CD4-positive, alpha-beta T cell treated with Interleukin-17A for 1 hour (primary cell): Measurements from ENCODE around the gene ULK2.
"Not testable (repeated sequence)": the region's sequence is repeated elsewhere in the genome, so short reads cannot be mapped to it uniquely, and the experiment has no call there.

Source experiments
- DNase-seq: peaks from one replicate; pipeline ENCODE4 v3.0.0-alpha.2; 2020

Gene ULK2

DNA sequence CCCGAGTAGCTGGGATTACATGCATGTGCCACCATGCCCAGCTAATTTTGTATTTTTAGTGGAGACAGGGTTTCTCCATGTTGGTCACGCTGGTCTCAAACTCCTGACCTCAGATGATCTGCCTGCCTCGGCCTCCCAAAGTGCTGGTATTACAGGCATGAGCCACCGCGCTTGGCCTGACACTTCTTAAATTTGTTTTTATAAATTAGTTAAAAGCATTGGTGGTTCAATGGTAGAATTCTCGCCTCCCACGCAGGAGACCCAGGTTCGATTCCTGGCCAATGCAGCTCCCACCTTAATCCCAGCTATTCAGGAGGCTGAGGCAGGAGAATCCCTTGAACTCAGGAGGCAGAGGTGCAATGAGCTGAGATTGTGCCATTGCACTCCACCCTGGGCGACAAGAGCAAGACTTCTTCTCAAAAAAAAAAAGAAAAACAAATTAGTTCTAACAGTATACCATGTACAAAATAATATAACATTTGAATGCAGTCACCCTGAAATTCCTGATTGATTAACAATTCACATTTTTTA is 7.0 kb downstream of the ULK2 start:
- not testable (repeated sequence) for DNase-seq

DNA sequence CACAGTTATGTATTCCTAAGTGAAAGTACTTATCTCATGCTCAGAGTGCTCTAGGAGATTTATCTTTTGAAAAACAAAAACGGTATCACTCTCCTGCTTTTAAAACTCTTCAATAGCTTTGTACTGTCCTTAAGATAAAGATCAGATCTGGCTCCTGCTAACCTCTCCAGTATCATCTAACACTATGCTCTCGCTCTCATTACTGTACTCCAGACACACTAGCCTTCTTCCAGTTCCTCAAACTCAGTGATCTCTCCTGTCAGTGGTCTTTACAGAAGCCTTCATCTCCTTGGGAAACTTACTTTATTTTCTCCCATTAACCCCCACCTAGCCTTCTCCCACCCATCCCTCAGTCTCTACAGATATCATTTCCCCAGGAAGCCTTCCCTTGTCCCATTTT is 10.1 kb downstream of the ULK2 start:
- DNase-seq, result no peak

DNA sequence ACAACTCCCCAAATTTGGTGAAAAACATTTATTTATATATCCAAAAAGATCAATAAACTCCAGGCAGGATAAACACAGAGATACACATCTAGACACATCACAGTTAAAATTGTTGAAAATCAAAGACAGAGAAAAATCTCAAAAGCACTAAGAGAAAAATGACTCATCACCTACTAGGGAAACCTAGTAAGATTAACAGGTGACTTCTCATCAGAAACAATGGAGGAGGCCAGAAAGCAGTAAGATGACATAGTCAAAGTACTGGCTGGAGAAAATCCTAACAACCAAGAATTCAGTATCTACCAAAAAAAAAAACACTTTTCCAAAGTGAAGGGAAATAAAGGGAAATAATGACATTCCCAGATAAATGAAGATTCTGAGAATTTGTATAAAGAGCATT is 33.8 kb downstream of the ULK2 start:
- DNase-seq, result no peak

DNA sequence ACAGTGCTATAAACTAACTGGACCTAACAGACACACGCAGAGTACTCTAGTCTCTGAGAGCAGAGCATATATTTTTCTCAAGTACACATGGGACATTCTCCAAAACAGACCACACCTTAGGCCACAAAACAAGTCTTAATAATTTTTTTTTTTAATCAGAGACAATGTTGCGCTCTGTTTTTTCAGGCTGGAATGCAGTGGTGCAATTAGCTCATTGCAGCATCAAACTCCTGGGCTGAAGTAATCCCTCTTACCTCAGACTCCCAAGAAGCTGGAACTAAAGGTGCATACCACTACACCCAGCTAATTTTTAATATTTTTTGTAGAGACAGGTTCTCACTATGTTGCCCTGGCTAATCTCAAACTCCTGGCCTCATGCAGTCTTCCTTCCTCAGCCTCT is 37.7 kb downstream of the ULK2 start:
- no peak for DNase-seq

DNA sequence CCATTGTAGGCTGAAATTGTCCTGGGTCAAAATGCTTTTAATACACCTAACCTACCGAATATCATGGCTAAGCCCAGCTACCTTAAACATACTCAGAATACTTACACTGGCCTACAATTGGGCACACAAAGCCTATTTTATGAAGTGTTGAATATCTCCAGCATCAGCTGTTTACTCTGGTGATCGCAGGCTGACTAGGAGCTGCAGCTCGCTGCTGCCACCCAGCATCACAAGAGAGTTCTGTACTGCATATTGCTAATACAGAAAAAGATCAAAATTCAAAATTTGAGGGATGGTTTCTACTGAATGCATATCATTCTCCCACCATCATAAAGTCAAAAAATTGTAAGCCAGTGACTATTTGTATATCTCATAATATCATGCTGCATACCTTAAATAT is 55.3 kb downstream of the ULK2 start:
- no peak for DNase-seq

DNA sequence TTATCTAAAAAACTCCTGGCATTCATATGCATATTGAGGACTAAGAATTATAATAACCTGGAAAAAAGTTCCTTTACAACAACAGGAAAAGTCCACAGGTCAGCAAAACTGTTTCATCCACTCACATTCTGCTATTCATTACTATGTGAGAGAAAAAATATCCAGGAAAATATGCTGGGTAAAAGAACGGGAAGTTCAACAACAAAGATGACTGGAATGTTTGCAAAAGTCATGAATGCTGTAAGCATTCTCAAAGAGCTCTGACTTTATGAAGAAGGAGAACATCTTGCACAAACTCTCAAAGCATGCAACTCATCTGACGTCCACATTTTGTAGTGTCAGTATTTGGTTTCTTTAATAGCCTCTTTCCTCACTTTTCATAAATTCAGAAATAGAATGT is 62.7 kb downstream of the ULK2 start:
- DNase-seq, result no peak

DNA sequence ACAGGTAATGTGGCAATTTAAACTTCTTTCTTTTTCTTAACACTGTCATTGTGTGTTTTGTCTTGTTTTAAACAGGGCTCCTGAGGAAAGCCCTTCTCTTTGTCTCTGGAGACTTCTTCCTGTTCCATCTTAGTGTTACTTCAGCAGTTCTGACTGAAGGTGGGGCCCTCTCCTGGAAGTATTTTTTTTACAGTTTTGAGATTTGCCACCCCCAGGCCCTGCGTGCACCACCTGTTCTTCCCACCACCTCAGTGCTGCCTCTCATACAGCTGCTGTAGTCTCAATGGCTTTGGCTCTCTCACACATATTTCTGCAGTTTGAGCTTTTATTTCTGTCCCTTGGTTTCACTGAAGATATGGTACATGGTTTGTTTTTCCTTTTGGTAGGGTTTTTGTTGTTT is 67.2 kb downstream of the ULK2 start:
- DNase-seq, result no peak

DNA sequence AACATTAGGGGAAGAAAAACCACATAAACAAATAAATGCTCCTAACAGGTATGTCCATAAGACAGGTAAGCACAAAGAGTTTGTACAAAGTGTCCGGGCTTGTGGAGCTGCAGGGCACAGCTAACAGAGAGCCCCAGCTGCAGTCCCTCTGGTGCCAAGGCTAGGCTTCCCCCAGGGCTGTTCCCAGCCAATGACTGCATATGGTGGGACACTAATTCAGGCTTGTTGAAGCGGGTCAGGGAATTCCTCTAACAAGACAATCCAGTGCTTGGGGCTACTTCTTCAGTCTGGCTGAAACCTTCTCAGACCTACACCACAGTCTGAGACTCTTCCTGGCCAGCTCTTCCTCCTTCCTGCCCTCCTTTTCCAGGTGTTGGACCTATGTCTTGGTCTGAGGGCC is 67.9 kb downstream of the ULK2 start:
- no peak for DNase-seq

DNA sequence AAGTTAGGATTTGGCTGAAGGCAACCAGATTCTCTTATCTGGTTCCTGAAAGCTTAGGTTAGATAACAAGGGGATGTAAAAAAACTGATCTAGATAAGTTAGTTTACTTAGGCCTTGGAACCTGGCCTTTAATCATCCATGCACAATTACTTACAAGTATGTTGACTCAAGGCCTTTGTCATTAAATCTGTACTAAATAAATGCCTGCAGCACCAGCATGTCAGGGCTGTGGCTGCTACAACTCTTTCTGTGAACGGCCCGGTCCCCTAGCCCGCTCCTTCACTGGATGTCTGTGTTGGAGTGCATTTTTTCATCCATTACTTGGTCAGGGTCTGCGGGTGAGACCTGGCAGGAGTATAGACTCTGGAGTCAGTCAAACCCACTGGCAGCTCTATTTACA is 71.3 kb downstream of the ULK2 start:
- DNase-seq, result no peak

DNA sequence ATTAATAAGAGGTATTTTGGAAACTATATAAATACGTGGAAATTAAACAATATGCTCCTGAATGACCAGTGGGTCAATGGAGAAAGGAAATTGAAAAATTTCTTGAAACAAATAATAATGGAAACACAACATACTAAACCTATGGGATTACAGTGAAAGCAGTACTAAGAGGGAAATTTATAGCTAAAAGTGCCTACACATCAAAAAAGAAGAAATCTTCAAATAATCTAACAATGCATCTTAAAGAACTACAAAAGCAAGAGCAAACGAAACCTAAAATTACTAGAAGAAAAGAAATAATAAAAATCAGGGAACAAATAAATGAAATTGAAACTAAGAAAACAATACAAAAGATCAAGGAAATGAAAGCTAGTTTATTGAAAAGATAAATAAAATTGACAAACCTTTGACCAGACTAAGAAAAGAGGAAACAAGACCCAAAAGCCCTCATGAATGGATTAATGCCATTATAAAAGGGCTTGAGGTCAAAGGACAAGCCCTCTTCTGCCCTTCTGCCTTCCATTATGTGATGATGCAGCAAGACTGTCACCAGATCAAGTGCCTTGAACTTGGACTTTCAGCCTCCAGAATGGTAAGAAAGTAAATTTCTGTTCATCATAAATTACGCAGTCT is 75.7 kb downstream of the ULK2 start:
- no peak for DNase-seq

DNA sequence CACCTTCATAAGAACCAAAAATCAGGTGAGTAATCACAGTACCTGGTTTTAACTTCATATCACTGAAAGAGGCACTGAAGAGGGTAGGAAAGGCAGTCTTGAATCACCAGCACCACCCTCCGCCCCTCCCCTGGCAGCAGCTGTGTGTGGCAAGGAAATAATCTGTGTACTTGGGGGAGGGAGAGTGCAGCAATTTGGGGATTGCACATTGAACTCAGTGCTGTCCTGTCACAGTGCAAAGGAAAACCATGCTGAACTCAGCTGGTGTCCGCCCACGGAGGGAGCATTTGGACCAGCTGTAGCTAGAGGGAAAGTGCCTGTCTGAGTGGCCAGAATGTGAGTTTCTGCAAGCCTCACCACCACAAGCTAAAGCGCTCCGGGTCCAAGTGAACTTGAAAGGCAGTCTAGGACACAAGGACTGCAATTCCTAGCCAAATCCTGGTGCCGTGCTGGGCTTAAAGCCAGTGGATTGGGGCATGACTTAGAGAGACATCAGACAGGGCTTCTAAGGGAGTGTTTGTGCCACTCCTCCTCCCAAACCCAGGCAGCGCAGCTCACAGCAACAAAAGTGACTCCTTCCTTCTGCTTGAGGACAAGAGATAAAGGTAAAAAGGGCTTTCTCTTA is 79.9 kb downstream of the ULK2 start:
- no peak for DNase-seq

DNA sequence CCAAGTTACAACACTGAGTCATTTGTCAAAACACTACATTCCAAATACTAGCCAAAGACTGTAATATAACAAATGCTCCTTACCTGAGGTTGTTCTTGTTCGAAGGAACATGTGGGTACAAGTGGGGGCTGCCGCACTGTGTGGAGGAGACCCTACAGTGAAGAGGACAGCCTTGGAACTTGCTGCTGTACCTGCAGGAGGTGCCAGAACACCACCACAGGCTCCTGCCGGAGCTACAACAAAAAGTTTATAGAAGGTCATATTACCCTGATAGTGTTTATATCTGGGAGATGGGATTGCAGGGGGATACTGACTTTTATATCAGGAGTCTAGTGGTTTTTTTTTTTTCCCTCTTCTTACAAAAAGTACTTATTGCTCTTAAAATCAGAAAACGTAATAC is 81.9 kb downstream of the ULK2 start:
- DNase-seq, result no peak

DNA sequence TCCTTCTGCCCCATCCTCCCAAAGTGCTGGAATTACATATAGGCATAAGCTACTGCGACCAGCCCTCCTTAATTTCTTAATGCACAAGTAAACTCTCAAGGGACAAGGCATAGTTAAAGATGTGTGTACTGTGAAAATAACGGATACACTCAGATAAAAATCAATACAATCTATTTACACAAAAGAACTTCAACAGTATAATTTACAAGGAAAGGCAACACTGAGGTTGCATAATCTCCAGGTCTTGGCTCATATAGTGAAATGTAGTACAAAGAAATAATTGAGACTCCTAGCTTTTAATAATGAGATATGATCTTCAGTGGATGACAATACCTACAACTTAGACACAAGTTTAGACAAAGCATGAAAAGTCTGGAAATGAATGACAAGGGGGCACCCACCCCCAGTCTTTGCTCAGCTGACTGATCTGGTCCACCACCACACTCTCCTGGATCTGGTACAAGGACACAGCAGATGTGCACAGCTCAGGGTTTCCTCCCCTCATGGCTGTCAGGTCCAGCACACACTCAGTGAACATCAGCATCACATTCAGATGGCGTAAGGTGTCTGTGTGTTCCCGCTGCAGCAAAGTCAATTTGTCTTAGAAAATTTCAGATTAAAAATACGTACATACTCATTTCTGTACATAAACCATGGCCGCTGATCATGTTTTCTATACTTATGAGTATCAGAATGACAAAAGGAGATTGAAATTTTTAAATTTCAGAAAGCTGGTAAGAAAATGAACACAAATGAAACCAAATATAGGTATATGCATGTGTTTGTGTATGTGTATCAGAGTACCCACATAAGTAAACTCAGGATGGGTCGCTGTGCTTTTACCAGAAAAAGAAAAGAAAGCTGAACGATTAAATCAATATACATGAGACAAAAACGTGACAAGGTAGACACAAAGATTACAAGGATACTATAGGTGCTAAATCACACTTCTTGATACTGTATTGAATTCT is 86.0 kb downstream of the ULK2 start:
- DNase-seq, result no peak

DNA sequence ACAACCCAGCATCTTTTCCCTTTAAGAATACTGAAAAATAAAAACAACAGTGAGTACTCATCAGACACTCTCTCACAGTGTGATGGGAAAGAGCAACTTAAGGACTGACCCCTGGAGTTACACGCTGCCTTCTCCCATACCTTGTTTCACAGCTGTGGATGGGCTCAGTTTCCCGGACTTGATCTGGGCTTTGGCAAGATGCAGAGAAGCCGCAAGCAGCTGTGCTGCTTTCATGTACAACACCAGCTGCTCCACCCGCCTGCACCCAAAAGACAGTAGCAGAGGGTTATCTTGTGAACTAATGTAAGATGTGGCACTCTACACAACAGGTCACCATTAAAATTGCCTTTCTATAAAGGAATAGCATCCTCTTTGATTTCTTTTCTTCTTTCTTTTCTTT is 86.9 kb downstream of the ULK2 start:
- no peak for DNase-seq

DNA sequence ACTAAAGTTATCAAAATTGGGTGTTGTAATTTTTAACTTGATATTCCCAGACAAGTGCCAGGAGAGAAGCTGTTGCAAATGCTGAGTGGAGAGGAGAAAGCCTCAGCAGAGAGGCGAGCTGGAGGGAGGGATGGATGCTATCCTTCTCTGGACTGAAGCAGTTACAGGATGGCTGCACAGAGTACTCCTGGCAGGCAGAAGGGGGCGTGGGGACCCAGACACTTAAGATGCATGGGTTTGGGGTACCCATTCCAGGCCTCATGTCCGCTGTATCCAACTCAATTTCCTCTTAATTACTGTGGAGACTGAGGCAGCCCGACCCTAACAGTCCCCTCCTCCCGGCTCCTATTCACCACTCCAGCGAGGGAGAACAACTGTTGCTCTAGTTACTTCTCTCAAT is 94.2 kb downstream of the ULK2 start:
- DNase-seq, result no peak

DNA sequence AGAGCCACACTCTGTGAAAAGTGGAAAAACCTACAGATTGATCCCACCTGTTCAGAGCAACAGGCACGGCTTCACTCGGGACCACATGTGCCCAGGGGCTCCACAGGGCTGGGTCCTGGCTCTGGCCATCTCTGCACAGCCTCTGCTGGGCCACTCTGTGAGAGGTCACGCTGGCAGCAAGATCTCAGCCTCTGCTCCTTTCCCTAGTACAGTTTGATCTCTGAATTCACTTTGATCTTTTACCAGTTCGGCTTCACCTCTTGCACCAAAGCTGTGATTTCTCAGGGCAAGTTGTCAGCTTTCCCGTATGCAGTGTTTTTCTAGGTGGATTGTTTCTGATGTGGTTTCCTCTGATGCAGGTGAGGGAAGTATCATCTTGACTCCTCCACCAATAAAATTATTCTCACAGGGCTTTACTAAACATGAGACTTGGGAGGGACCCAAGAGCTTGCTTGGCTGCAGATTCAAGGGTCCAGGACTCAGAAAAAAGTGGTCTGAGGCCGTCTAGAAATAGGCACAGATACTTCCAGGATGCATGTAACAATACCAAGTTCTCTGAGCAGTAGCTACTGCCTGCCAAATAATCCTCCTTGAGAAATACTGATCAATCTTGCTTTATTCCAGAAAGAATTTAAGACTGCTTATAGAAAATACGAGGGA is 95.6 kb downstream of the ULK2 start:
- peak; percentile 78 for DNase-seq

DNA sequence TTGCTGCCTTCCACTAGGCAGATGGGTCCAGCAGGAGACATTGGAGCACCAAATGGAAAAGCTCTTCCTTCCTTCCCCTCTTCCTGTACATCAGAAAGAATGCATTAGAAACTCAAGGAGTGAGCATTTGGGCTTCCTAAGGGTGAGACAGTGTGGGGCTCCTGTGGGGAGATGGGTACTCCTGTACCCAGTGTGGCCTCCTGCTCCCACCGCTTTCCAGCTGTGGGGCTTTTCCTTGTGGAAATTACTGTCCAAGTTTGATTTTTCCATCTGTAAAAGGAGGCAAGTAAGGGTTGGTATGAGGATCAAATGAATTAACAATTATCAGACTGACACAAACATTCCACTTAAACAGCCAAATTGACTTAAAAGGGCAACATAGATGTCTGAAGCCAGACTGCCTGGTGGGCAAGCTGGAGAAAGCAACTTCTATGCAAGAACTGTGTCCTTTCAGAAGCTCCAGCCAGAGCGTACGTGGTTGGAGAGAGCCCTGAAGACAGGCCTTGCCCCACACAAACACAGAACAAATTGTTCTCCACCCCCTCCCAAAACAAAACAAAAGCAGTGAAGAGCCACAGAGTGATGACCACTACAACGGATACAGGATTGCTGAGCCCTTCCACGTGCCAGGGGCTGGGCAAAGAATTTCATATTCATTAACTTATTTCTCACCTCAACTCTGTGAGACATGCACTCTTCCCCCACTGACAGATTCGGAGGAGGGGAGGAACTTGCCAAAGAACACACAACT is 96.6 kb downstream of the ULK2 start:
- no peak for DNase-seq

DNA sequence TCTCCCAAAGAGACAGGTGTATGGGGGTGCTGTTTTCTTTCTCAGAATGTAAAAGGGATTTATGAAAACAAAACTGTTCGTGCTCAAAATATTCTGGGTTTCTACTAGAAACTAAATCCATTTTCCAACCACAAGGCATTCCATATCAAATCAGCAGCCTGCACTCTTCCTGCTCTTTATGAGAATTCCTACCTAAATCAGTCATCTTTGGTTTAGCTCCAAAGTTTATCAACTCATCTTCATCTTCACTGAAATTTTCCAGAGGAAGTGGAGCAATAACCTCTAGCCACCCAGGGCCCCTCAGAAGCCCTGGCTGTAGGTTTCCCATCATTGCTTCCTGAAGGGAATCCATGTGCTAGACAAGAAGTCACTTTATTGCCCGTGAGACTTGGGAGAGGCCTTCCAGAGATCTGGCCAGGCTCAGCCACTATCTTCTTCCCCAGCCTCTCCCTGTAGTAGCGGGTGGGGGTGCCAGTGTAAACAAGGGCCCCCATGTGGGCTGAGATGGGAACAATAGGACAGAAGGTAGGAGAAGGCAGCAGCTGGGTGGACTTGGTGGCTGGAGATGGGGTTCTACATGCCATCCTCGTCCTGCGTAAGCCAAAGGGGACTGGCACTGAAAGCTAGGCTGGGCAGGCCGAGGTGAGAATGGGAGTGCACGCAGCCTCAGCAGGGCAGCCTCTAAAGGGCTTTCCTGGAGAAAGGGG is 97.6 kb downstream of the ULK2 start:
- DNase-seq, result no peak

DNA sequence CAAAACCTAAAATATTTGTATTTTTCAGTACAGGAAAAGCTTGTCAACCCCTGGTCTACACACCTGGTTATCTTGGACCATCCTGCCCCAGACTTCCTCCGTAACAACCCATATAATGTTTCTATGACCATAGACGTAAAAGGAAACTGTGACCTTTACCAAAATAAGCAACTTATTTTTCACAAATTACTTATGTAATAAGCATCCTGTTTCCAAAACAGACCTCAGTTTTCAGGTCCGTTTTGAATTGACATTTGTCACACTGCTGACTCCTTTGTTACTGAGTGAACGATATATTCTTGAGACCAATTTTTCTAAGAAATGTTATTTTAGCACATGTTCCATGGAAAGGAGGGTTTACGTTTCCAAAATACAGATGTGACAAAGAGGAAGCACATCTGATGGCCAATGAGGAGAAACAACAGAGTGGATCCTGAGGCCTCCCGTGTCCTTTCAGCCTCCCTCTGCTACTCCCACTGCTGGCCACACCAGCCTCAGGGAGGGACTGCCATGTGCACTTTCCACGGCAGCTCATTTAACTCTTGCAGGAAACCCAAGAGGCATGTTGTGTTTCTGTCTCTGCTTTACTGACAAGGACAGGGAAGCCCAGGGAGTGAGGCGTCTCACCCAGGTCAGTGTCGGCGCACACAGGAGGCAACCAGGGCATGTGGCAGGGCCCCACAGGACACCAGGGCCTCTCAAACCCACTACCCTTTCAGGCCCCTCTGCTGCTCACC is 99.5 kb downstream of the ULK2 start:
- no peak for DNase-seq

DNA sequence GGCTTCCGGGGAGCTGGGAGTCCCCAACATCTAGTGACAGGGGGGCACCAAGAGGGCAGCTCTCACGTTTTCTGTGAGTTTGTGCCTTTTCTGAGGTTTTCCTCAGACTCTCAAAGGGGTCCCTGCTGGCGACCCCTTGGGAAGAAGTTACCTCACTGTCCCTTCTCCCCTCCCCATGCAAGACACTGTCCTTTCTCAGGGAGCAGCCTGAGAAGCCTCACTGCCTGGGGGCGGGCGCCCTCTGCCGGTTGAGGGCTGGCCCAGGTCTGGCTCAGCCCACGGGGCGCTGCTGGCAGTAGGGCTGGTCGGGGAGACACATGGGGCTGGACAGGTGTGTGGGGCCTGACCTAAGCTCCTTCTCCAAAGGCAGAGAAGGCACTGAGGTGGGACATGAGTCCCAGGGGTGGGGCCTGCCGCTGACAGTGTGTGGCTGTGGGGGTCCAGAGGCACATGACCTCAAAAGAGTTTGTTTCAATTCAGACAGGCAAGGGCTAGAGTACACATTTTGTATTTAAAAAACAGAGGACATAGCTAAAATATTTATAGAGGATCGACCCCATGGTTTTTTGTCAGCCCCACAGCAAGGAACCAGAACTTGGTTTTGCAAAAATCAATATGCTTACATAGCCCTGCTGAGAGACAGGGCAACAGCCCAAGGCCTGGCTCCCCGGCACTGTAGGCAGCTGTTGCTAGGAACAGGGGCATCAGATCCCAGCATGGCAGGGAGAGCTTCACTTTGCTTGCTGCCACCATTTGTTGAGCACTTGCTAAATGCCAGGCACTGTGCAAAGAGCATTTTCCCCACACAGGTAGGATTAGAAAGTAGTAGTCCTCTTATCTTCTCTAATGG is 101.1 kb downstream of the ULK2 start:
- DNase-seq, result peak; percentile 76
